Amniotic epithelial cell (primary cell): Measurements from ENCODE around the gene EHMT1.
"Not testable (repeated sequence)": the region's sequence is repeated elsewhere in the genome, so short reads cannot be mapped to it uniquely, and the experiment has no call there.

ENCODE experiments used
- DNase-seq: peaks from one replicate; pipeline ENCODE4 v3.0.0-alpha.2; 2010; ENCODE audit warnings: low read depth

Gene EHMT1

GRCh38 chr9:137615387-137615871, 3.4 kb upstream of the EHMT1 start:
- no peak for DNase-seq

DNA sequence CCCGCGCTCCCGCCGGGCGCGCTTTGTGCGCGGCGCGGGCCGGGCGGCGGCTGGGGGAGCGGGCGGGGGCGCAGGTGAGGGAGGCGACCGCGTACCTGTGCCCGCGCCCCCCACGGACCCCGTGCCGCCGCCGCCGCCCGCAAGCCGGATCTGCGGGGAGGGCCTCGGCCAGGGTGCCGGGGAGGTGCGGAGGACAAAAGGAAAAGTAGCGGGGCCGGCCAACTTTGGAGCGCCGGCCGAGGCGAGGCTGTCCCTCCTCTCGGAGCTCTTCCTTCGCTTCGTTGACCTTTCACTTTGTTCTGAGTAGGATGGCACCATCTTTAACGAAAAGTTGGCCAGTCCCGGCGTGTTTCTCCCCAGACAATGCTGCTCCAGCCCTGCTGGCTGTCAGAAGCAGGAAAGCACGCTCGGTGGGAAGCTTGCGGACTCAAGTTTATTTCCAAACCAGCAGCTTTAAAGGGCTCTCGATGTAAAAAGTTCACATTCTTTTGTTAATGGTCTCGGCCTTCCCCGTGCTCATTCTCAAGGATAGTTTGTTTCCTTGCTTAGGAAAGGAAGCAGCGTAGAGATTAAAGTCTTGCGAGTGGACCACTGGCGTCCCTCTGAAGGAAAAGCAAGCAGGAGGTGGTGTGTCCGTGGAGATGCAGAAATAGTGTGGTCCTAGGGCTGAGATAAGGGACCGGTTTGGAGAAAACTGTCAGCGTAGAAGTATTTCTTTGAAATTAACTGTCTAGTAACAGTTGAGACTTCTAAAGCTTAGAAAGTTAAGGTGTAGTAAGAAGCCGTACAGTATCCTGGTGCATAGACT, 639 bp downstream of the EHMT1 start:
- peak; percentile 48 for DNase-seq

- DNase-seq = no peak
These were observed 1.2 kb downstream of the EHMT1 start for GRCh38 chr9:137620048-137620405.

DNA sequence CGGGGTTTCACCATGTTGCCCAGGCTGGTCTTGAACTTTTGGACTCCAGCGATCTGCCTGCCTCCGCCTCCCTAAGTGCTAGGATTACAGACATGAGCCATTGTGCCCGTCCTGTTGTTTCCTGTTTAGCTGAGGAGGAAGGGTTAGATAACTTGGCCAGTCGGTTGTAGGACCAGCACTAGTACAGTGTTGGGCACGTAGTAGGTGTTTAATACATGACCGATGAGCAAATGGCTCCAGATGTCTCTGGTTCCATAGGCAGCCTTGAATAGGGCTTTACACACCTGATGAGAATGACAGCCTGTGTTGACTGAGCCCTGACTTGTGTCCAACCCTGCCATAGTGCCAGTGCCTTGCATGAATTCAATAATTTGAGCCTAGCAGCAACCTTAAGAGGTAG, 1.8 kb downstream of the EHMT1 start:
- no peak for DNase-seq

DNA sequence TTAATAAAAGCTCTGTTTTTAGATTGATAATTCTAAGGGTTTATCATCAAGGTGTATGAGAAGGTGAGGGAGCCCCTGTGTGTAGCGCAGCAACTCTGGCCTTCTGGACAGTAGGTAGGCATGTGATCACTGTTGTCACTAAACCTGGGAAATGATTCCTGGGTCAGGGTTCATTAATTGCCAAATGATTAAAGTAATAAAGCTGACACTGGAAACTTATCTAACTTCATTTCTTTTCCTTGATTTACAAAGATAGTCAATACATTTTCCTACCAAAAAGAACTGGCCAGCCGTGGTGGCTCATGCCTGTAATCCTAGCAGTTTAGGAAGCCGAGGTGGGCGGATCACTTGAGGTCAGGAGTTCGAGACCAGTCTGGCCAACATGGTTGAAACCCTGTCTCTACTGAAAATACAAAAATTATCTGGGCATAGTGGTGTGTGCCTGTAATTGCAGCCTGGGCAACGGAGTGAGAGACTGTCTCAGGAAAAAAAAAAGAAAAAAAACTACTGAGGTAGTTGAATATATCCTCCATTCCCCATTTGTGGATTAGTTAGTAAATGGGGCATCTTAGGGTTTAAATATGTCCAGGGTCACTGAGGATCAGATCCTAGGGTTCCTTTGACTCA, 2.4 kb downstream of the EHMT1 start:
- peak; percentile 28 for DNase-seq

- not testable (repeated sequence) for DNase-seq
These were observed 3.4 kb downstream of the EHMT1 start for GRCh38 chr9:137622211-137622610.

DNA sequence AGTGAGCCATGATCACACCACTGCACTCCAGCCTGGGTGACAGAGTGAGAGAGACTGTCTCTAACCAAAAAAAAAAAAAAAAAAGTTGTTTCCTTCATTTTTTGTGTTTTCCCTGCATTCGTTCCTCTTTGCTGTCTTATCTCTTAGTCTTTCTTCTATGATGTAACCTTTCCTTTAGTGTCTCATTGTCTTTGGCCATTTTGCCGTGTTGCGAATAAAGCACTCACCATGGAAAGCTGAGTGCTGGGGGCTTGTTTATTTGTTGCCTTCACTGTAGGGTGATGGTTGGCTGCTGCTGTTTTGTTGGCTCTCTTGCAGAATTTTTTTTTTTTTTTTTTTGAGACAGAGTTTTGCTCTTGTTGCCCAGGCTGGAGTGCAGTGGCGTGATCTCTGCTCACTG, 7.7 kb downstream of the EHMT1 start:
- DNase-seq = no peak

DNA sequence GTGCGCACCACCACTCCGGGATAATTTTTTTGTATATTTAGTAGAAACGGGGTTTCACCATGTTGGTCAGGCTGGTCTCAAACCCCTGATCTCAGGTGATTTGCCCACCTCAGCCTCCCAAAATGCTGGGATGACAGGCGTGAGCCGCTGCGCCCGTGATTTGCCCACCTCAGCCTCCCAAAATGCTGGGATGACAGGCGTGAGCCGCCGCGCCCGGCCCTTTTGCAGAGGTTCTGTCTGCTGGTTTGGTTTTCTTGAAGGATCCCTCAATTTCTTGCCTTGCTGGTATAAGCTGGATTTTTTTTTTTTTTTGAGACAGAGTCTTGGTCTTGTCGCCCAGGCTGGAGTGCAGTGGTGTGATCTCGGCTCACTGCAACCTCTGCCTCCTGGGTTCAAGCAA, 8.6 kb downstream of the EHMT1 start:
- not testable (repeated sequence) for DNase-seq

DNA sequence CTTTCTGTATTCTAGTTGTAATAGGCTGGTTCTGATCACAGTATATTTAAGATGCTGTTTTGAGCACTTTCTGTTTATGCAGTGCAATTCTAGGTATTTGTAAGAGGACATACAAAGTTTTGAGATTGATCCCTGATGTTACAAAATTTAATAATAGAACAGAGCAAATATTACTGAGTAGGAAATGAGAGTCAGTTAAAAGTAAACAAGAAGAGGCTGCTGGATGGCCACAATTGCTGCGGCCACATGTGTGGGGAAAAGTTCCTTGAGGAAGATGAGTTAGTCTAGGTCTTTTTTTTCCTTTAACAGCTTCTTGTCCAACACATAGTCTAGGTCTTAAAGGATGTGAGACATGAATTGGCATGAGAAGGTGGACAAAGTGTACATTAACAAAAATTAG, 11.3 kb downstream of the EHMT1 start:
- no peak for DNase-seq

- DNase-seq = peak; percentile 49
These were observed 11.9 kb downstream of the EHMT1 start for GRCh38 chr9:137630679-137631078.

DNA sequence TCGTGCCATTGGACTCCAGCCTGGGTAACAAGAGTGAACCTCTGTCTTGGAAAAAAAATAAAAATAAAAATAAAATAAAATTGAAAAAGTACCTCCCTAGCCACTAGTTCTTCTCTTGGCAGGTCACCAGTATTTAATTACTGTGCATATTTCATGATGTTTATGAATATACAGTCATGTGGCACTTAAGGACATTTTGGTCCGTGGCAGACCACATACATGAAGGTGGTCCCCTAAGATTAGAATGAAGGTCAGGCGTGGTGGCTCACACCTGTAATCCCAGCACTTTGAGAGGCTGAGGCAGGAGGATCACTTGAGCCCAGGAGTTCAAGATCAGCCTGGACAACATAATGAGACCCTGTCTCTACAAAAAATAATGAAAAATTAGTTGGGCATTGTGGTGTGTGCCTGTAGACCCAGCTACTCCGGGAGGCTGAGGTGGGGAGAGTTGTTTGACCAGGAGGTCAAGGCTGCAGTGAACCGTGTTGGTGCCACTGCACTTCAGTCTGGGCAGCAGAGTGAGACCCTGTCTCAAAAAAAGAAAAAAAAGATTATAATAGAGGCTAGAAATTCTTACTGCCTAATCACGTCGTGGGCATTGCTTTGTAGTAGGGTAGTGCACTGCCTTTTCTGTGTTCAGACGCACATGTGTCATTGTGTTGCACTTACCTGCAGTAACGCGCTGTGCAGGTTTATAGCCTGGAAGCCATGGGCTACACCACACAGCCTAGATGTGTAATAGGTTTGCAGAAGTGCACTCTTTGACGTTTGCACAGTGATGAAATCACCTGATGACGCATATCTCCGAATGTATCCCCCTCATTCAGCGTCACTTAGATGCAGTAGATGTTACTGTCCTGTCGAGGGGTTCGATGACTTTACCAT, 12.8 kb downstream of the EHMT1 start:
- DNase-seq = no peak

- no peak for DNase-seq
These were observed 13.7 kb downstream of the EHMT1 start for GRCh38 chr9:137632230-137633161.

- no peak for DNase-seq
These were observed 15.2 kb downstream of the EHMT1 start for GRCh38 chr9:137634016-137634415.

DNA sequence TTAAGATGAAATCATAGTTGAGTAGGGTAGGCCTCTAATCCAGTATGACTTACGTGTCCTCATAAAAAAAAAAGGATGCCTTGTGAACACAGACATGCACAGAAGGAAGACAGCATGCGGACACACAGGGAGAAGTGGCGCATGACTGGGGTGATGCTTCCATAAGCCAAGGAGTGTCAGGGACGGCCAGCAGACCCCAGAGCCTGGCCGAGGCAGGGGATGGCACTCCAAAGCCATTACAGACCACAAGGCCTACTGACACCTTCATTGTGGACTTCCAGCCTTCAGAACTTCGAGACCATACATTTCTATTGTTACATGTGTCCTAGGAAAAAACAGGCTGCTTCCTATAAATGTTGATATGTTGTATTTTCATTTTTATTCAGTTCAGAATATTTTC, 19.9 kb downstream of the EHMT1 start:
- DNase-seq = peak; percentile 39

DNA sequence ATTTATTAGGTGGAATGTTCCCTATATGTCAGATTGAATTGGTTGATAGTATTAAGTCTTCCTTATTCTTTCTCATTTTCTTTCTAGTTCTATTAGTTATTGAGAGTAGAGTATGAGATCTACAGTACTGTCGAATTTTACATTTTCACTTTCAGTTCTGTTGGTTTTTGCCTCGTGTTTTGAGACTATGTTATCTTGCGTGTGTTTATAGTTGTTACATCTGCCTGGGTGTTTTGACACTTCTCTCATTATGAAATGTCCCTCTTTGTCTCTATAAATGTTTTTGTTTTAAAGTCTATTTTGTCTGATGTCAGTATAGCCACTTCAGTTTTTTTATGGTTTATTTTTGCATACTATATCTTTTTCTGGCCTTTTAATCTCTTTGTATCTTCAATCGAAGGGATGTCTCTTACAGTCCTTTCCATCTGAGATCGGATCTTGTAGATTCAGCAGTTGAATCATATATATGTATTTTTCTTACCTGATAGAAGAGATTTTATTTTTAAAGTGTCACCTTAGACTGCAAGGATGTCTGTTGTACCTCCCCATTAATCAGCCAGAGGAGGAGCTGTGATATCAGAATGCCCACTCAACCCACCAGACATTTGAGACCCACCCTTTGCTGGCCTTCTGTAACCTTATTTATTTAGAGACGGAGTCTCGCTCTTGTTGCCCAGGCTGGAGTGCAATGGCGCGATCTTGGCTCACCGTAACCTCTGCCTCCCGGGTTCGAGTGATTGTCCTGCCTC, 20.7 kb downstream of the EHMT1 start:
- peak; percentile 28 for DNase-seq

DNA sequence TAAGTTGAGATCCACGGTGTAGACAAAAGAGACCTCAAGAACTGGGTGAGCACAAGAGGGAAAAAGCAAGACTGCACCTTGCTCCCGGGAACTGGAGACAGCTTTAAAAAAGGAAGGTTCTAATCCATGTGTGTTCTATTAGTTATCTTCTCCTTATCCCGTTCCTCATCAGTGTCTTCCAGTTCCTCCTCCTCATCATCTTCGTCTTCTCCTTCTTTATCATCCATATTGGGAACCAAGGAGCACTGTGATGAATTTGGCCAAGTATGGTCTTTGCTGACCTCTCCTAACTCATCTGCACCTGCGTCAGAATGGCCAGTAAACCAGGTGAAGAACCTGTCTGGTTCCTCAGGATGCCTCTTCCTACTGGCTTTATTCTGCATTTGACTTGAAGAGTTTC, 22.1 kb downstream of the EHMT1 start:
- no peak for DNase-seq

- no peak for DNase-seq
These were observed 23.4 kb downstream of the EHMT1 start for GRCh38 chr9:137642118-137642601.

GRCh38 chr9:137642892-137643291, 24.1 kb downstream of the EHMT1 start:
- no peak for DNase-seq

GRCh38 chr9:137643921-137644320, 25.1 kb downstream of the EHMT1 start:
- no peak for DNase-seq

DNA sequence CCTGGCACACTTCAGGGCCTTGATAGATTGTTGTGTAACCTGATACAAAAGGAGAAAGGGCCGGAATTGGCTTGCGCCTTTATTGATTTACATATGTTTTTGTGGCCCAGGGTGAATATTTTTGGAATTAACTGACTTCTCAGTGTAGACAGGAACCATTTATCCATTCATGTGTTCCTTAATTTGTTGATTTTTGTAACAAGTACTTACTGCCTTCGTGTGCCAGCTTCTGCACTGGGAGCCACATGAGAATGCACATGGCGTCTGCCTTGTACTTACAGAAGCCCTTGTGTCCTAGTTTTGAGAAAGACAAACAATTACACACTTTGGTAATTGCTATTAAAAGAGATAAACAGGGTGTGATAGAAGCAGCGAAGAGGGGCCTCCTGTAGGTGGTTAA, 26.4 kb downstream of the EHMT1 start:
- DNase-seq = no peak

GRCh38 chr9:137646341-137646740, 27.5 kb downstream of the EHMT1 start:
- DNase-seq = no peak
